Stimulated activated CD4-positive, alpha-beta T cell treated with anti-CD3 and anti-CD28 coated beads, TNF-alpha, amount 100 ng/mL, for 24 hours (primary cell): ENCODE measurements around the gene KIAA1586.
A peak's percentile ranks its signal among the peaks of the same experiment; 100 is the strongest.
"Not testable (repeated sequence)": the region's sequence is repeated elsewhere in the genome, so short reads cannot be mapped to it uniquely, and the experiment has no call there.

Source experiments
- DNase-seq, 3 experiments: peaks; one replicate each; pipeline ENCODE4 v3.0.0-alpha.2; 2020; ENCODE audit warnings: low read depth in 3 of 3

KIAA1586 gene

GRCh38 chr6:57047257-57047585 is 728 bp downstream of the KIAA1586 start:
- not testable (repeated sequence) for DNase-seq

DNA sequence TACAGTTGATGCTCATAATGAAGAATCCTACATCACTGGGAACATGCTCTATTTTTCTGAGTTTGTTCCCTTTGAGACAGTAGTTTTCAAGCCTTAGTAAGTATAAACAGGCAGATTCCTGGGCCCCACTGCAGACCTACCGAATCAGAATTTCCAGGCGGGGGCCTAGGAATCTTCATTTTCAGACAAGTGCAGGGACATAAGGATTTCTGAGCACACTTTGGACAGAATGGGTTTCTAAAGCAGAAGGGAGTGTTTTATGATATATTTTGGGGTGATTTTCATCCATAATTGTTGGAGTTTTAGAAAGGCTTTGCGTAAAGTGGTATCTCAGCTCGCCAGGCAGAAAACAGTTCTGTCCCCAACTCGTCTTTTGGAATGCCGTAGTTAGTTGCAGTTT is 1.4 kb downstream of the KIAA1586 start:
- DNase-seq = not testable (repeated sequence)

- no peak for DNase-seq
These were observed 2.1 kb downstream of the KIAA1586 start for GRCh38 chr6:57048577-57048976.

- no peak for DNase-seq
These were observed 17.4 kb downstream of the KIAA1586 start for GRCh38 chr6:57063847-57064246.

GRCh38 chr6:57064809-57065208 is 18.3 kb downstream of the KIAA1586 start:
- no peak for DNase-seq

- DNase-seq = no peak
These were observed 21.6 kb downstream of the KIAA1586 start for GRCh38 chr6:57068061-57068460.

DNA sequence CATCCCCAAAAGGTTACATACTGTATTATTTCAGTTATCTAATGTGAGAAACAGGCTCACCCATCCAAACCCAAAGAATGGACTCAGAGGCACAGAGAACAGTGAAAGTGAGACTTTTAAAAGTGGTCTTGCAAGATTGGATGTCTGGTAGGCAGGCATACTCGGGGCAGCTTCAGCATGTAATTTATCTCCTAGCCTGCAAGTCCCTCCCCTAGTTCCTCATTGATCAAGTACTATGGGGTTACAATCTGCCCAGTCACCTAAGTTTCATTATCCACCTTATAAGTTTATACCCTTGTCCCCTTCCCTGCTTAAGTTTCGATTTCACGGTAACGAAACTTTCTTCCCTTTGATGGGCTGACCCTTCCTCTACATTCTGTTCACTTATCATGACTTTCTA is 22.7 kb downstream of the KIAA1586 start:
- DNase-seq = no peak

GRCh38 chr6:57069920-57070331 is 23.4 kb downstream of the KIAA1586 start:
- DNase-seq = no peak

- no peak for DNase-seq
These were observed 25.6 kb downstream of the KIAA1586 start for GRCh38 chr6:57072108-57072507.

GRCh38 chr6:57074383-57074782 is 27.9 kb downstream of the KIAA1586 start:
- DNase-seq = no peak

DNA sequence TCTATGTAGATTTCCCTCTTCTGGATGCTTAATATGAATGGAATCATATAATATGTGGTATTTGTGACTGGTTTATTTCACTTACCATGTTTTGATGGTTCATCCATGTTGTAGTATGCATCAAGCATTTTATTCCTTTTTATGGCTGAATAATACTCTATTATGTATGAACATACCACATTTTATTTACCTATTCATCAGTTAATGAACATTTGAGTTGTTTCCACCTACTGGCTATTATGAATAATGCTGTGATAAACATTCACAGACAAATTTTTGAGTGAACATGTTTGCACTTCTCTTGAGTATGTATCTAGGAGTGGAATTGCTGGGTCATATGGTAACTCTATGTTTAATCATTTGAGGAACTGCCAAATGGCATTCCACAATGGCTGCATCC is 28.6 kb downstream of the KIAA1586 start:
- DNase-seq = no peak

DNA sequence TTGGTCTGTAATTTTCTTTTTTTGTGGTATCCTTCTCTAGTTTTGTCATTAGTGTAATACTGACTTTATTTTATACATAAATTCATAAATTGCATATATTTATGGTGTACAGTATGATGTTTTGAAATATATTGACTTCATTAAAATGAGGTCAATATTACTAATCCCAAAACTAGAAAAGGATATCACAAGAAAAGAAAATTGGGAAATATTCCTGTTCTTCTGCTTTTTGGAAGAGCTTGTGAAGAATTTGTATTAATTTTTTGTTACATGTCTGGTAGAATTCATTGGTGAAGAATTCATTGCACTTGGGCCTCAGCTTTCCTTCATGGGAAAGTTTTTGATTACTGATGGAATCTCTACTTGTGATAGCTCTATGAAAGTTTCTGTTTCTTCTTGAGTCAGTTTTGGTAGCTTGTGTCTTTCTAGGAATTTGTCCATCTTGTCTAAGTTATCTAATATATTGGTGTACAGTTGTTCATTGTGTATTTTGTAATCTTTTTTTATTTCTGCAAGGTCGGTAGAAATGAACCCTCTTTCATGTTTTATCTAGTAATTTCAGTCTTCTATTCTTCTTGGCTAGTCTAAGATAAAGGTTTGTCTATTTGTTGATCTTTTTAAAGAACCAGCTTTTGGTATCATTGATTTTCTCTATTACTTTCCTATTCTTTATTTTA is 32.2 kb downstream of the KIAA1586 start:
- DNase-seq = no peak

DNA sequence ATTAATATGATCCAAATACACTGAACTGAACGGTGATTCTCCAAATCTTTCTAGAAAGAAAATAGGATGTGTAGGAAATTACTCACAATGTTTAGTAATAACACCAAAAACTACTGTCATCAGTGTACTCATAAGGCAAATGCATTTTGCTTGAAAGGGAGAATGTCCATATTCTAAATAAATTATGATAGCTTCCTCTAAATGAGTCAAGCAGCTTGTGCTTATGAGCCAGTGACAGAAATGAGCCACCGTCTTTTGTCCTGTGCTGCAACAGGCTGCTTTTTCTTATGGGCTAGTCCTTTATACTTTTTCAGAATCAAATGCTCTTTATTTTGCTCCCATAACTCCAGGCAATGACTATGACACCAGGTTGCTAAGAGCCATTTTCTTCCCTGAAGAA is 39.0 kb downstream of the KIAA1586 start:
- no peak for DNase-seq

DNA sequence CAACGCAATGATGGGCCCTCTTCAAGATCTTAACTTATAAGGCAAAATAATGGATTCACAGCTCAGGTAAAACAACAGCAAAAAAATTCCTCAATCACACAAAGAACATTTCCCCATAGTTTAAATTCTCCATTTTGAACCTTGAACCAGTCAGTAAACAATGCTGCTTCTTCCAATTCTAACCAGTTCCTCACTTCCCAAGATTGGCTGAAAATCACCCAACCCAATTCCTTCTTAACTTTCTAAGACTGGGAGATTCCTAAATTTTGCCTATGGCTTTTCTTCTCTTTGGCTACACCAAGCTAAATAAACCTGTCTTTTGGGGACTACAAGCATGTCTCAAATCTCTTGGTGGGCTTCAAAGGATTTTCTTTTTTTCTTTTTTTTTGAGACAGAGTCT is 40.4 kb downstream of the KIAA1586 start:
- no peak for DNase-seq

DNA sequence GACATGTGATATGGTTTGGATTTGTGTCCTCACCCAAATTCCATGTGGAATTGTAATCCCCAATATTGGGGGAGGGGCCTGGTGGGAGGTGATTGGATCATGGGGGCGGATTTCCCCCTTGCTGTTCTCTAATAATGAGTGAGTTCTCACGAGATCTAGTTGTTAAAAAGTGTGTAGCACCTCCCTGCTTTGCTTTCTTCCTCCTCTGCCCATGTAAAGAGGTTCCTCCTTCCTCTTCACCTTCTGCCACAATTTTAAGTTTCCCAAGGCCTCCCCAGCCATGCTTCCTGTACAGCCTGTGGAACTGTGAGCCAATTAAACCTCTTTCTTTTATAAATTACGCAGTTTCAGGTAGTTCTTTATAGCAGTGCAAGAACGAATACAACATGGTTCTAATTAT is 41.4 kb downstream of the KIAA1586 start:
- DNase-seq = no peak

DNA sequence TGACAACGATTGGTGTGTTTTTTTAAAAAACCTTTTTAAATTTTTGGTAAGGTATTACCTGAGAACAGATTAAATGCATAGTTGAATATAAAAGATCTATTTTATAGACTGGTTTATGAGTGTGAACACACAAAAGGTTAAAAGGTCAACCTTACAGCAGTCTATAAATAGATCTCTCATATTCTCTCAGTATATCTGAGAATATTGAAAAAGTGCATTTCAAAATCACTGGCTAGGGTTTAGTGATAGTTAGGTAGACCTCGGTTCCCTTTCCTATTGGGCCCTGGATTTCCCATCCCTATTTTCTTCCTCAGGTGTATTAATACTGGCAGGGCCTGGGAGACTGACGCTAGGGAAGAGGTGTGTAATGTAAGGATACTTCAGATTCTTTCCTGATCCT is 42.8 kb downstream of the KIAA1586 start:
- no peak for DNase-seq

DNA sequence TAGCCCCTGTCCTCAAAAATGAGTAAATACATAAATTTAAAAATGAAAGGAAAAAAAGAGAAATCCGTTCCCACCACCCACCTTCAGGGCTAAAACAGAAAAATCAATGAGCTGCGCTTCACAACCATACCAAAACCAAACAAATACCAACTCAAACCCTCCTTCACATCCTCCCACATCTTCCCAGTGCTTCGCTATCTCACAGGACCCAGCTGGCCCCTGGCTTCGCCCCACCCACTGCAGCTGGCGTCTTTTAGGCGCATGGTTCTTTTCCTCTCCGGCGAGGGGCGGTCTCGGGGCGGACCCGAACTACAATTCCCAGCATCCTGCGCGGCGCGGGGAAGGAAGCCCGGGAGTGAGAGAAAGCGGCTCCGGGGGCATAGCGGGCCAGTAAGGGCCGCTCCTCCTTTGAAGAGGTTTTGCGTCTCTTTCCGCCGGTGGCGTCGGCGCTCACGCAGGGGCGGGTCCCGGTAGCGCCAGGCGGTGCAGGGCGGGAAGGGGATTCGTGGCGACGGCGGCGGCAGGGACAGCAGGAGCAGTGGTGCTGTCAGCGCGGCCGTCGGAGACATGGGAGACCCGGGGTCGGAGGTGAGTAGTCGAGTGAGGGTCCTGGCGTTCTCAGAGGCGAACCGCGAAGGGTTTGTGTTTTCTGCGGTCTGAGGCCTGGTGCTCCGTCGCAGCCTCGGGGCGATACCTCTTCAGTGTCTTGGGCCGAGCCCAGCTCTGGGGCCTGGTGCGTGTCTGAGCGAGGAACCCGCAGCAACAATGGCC is 43.4 kb downstream of the KIAA1586 start, which contains the start of gene ZNF451:
Gene ZNF451, plus strand, starts transcription at position 502 of the 771 bp plus-strand sequence. Its CDS starts 66 bp downstream, at position 568.
- DNase-seq = peak; percentile 95 to 97 (median 97)

- not testable (repeated sequence) for DNase-seq
These were observed 44.1 kb downstream of the KIAA1586 start for GRCh38 chr6:57090458-57091067.

DNA sequence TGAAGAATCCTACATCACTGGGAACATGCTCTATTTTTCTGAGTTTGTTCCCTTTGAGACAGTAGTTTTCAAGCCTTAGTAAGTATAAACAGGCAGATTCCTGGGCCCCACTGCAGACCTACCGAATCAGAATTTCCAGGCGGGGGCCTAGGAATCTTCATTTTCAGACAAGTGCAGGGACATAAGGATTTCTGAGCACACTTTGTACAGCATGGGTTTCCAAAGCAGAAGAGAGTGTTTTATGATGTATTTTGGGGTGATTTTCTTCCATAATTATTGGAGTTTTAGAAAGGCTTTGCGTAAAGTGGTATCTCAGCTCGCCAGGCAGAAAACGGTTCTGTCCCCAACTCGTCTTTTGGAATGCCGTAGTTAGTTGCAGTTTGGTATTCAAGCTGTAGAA is 44.9 kb downstream of the KIAA1586 start:
- DNase-seq = not testable (repeated sequence)

- DNase-seq = no peak
These were observed 48.2 kb downstream of the KIAA1586 start for GRCh38 chr6:57094689-57095088.

DNA sequence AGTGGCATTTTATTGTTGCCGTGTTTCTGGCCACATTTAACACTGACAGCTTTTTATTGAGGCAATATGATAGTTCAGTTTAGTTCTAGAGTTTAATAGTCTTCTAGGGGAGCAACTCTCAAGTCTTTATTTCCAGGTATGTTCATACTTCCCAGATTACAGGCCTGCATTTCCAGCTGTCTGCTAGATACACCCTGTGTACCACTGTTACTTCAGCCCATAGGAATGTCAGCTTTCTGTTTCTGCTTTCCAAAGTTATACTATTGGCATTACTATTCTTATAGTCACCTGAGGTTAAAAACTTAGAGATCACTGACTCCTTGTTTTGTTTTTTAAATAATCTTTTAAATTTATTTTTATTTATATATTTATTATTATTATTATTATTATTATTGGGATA is 51.1 kb downstream of the KIAA1586 start:
- DNase-seq = no peak

DNA sequence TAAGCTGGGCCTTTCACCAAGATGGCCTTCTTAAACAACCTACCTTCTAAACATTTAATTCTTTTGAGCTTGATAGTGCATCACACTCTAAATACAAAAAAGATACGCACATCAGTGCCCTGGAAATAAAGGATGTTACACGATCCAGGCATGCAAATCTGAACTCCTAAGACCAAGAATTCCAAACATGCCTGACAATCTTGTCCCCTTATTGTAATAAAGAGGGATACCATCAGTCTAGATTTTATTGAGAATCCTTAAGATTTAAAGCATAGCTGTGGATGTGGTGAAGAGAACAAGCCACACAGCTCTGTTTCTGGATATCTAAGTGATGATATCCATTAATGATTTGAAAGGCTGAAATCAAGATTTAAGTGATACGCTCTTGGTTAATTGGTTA is 56.5 kb downstream of the KIAA1586 start:
- DNase-seq = no peak

DNA sequence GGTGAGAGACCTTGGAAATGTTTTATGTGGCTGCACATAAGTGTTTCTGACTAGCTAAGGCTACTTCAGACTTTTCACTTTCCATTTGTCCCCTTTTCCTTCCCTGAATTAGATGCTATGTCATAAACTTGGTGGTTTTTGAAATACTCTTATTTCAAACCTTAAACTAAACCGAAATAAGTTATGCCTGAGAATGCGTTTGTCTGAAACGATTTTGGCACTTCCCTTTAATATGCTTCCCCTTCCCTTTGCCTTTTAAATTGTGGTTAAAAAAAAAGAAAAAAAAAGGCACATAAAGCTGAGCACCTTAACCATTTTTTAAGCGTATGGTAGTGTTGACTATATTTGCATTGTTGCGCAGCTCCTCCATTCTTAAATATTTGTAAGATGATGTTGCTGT is 57.8 kb downstream of the KIAA1586 start:
- DNase-seq = no peak
